RCC 7860 (cell line): ENCODE data around the gene MYO18A.

Experiments used
- DNase-seq: peaks from one replicate; pipeline ENCODE4 v3.0.0-alpha.2; 2015; ENCODE audit warnings: low spot score
- FAIRE-seq: peaks from 2 replicates; lab custom pipeline; 2012; peaks lifted over from hg19 to GRCh38; lab: Jason Lieb, UNC

The MYO18A gene

GRCh38 chr17:29167393-29168078 is 12.7 kb downstream of the MYO18A start:
- FAIRE-seq: no peak
- no peak for DNase-seq

- FAIRE-seq: no peak
- DNase-seq: no peak
Observed at GRCh38 chr17:29166507-29166887, 13.7 kb downstream of the MYO18A start.

- DNase-seq (no peak), FAIRE-seq (no peak)
Observed at GRCh38 chr17:29165800-29166506, 14.2 kb downstream of the MYO18A start.

- FAIRE-seq (no peak), DNase-seq (no peak)
Observed at GRCh38 chr17:29165261-29165660, 14.9 kb downstream of the MYO18A start.

GRCh38 chr17:29163563-29163962 is 16.6 kb downstream of the MYO18A start:
- FAIRE-seq (no peak), DNase-seq (no peak)

- DNase-seq (no peak), FAIRE-seq (no peak)
Observed at GRCh38 chr17:29162909-29163341, 17.3 kb downstream of the MYO18A start.

- no peak for FAIRE-seq
- DNase-seq: no peak
Observed at GRCh38 chr17:29162082-29162908, 17.9 kb downstream of the MYO18A start.

- FAIRE-seq (no peak), DNase-seq (no peak)
Observed at GRCh38 chr17:29160253-29160652, 19.9 kb downstream of the MYO18A start.

- DNase-seq: no peak
- no peak for FAIRE-seq
Observed at GRCh38 chr17:29159306-29159860, 20.8 kb downstream of the MYO18A start.

- DNase-seq: no peak
- no peak for FAIRE-seq
Observed at GRCh38 chr17:29158488-29159275, 21.5 kb downstream of the MYO18A start.

GRCh38 chr17:29158096-29158487 is 22.1 kb downstream of the MYO18A start:
- DNase-seq (no peak), FAIRE-seq (no peak)

GRCh38 chr17:29157310-29157709 is 22.9 kb downstream of the MYO18A start:
- FAIRE-seq: no peak
- no peak for DNase-seq

- FAIRE-seq: no peak
- DNase-seq: no peak
Observed at GRCh38 chr17:29156781-29157180, 23.4 kb downstream of the MYO18A start.

- no peak for FAIRE-seq
- DNase-seq: no peak
Observed at GRCh38 chr17:29155966-29156338, 24.2 kb downstream of the MYO18A start.

GRCh38 chr17:29155227-29155965 is 24.8 kb downstream of the MYO18A start:
- FAIRE-seq (no peak), DNase-seq (peak; percentile 51)

- FAIRE-seq (no peak), DNase-seq (no peak)
Observed at GRCh38 chr17:29154516-29155226, 25.5 kb downstream of the MYO18A start.

- FAIRE-seq: no peak
- DNase-seq: peak; percentile 53
Observed at GRCh38 chr17:29151567-29151966, 28.6 kb downstream of the MYO18A start.

- FAIRE-seq (no peak), DNase-seq (no peak)
Observed at GRCh38 chr17:29150161-29150560, 30.0 kb downstream of the MYO18A start.

- FAIRE-seq: no peak
- DNase-seq: no peak
Observed at GRCh38 chr17:29149431-29150064, 30.6 kb downstream of the MYO18A start.
